ENCODE results near the gene RAP1GAP2.

The RAP1GAP2 gene

DNA sequence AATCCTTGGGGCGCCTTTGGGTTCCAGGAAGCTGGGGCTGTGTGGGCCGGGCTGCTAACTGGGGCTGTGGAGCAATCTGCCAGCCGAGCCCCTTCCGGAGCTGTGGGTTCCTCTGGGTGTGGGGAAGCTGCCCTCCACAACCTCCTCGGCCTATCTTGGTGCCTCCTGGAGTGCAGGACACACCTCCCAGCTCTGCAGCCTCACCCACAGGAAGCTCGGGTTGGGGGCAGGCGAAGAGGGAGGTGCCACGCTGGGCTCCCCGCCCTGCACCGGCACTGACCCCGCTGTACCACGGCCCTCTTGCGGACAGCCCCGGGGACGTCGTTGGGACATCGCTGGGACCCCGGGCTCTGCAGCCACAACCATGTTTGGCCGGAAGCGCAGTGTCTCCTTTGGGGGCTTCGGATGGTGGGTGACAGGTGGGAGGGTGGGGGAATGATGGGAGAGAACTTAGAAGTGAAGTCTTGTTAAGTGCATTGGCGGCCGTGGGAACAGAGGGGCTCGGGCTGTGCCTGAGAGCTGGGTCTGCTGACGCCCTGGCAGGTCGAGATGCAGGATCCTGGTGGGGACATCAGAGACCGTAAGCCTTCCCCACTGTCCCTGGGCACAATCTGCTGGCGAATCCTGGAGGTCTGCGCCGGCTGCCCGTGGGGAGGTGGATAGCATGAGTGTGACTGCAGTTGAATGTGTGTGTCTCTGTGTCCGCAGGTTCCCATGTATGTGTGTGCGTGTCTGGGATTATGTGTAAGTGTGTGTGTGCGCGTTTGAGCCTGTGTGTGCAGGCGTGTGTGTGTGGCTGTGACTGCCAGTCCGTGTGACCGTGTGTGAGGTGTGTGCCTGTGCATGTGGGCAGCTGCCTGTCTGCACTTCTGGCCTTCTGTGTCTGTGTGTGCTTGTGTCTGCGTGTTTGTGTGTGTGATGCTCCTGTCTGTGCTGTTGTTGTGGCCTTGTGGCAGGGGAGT, at the start of gene RAP1GAP2:
Gene RAP1GAP2, plus strand, starts transcription at position 275 of the 962 bp plus-strand sequence. Its CDS starts 90 bp downstream, at position 365.
- H3K79me2 ChIP-seq (ENCODE audit: insufficient read depth, low read length), result no peaks in the 10 kb centered on the region
- H3K9ac ChIP-seq (ENCODE audit: low read depth, low read length), result peak within 1 kb of the TSS; percentile 40
- peak within 1 kb of the TSS; percentile 99 for H3K4me2 ChIP-seq (ENCODE audit: insufficient read depth, low read length)
- peaks cover 30% of the 10 kb centered on the region for H3K4me1 ChIP-seq (ENCODE audit: insufficient read depth, low read length)
- H3K4me3 ChIP-seq (ENCODE audit: low read depth in 1 of 2, low read length in 2 of 2), result peak within 1 kb of the TSS; percentile 3 to 61; a peak in 3 of 4 replicates
- no peak for TF ChIP-seq EZH2 (IDR thresholded peaks at IDR 0.05; ENCODE audit: borderline replicate concordance, low read depth, low read length, severe bottlenecking)
- peak; percentile 18 for TF ChIP-seq CTCF (IDR thresholded peaks at IDR 0.05; ENCODE audit: borderline replicate concordance, extremely low read depth, low read length, poor library complexity, severe bottlenecking)
- H3K36me3 ChIP-seq (ENCODE audit: insufficient read depth, low read length), result no peaks in the 10 kb centered on the region
- H4K20me1 ChIP-seq (ENCODE audit: insufficient read depth, low read length), result peaks cover 14% of the 10 kb centered on the region; the same call in 1 of the 2 replicates
- peak within 1 kb of the TSS; percentile 74 for H2AFZ ChIP-seq (ENCODE audit: low read depth, low read length)
- ATAC-seq (ENCODE audit: insufficient read depth, low read depth) (peak; percentile 98), DNase-seq (peak; percentile 89)
- peak within 1 kb of the TSS; percentile 32 for H3K27ac ChIP-seq (ENCODE audit: low read length)
- H3K9me3 ChIP-seq (ENCODE audit: insufficient read depth, low read length, severe bottlenecking), result no peaks in the 10 kb centered on the region
- H3K27me3 ChIP-seq (ENCODE audit: insufficient read depth, low read length, poor library complexity), result no peaks in the 10 kb centered on the region

- no peak for TF ChIP-seq EZH2 (IDR thresholded peaks at IDR 0.05; ENCODE audit: borderline replicate concordance, low read depth, low read length, severe bottlenecking)
- no peak for TF ChIP-seq CTCF (IDR thresholded peaks at IDR 0.05; ENCODE audit: borderline replicate concordance, extremely low read depth, low read length, poor library complexity, severe bottlenecking)
- Histone ChIP-seq H3K27me3 (ENCODE audit: insufficient read depth, low read length, poor library complexity) (no peaks in the 10 kb centered on the region), H3K4me2 (ENCODE audit: insufficient read depth, low read length) (peak within 1 kb of the TSS; percentile 58), H3K9me3 (ENCODE audit: insufficient read depth, low read length, severe bottlenecking) (no peaks in the 10 kb centered on the region), H3K9ac (ENCODE audit: low read depth, low read length) (no peak within 1 kb of the TSS), H3K79me2 (ENCODE audit: insufficient read depth, low read length) (no peaks in the 10 kb centered on the region), H3K4me1 (ENCODE audit: insufficient read depth, low read length) (peaks cover 3% of the 10 kb centered on the region; the same call in 1 of the 2 replicates), H4K20me1 (ENCODE audit: insufficient read depth, low read length) (peaks cover 15% of the 10 kb centered on the region; the same call in 1 of the 2 replicates), H2AFZ (ENCODE audit: low read depth, low read length) (no peak within 1 kb of the TSS), H3K36me3 (ENCODE audit: insufficient read depth, low read length) (no peaks in the 10 kb centered on the region), H3K4me3 (ENCODE audit: low read depth in 1 of 2, low read length in 2 of 2) (no peak within 1 kb of the TSS), H3K27ac (ENCODE audit: low read length) (no peak within 1 kb of the TSS)
- no peak for DNase-seq
- ATAC-seq (ENCODE audit: insufficient read depth, low read depth), result peak; percentile 27; the same call in 1 of the 3 replicates
Observed at GRCh38 chr17:2749058-2749783, 47.0 kb upstream of the RAP1GAP2 start, which contains the start of gene CCDC92B. Gene CCDC92B (minus strand): TSS chr17:2749652. CDS start chr17:2735145, 14,507 bp downstream.

- DNase-seq (peak; percentile 82), ATAC-seq (ENCODE audit: insufficient read depth, low read depth) (peak; percentile 99)
- Histone ChIP-seq H2AFZ (ENCODE audit: low read depth, low read length) (no peak overlapping the region), H3K9me3 (ENCODE audit: insufficient read depth, low read length, severe bottlenecking) (no peaks in the 10 kb centered on the region), H3K27me3 (ENCODE audit: insufficient read depth, low read length, poor library complexity) (no peaks in the 10 kb centered on the region), H3K36me3 (ENCODE audit: insufficient read depth, low read length) (no peaks in the 10 kb centered on the region), H3K4me2 (ENCODE audit: insufficient read depth, low read length) (peak overlapping the region; percentile 58), H3K4me3 (ENCODE audit: low read depth in 1 of 2, low read length in 2 of 2) (no peak overlapping the region), H3K9ac (ENCODE audit: low read depth, low read length) (no peak overlapping the region), H3K79me2 (ENCODE audit: insufficient read depth, low read length) (no peaks in the 10 kb centered on the region), H3K4me1 (ENCODE audit: insufficient read depth, low read length) (peaks cover 3% of the 10 kb centered on the region; the same call in 1 of the 2 replicates), H3K27ac (ENCODE audit: low read length) (no peak overlapping the region), H4K20me1 (ENCODE audit: insufficient read depth, low read length) (peaks cover 15% of the 10 kb centered on the region; the same call in 1 of the 2 replicates)
- TF ChIP-seq CTCF (IDR thresholded peaks at IDR 0.05; ENCODE audit: borderline replicate concordance, extremely low read depth, low read length, poor library complexity, severe bottlenecking) (no peak), EZH2 (IDR thresholded peaks at IDR 0.05; ENCODE audit: borderline replicate concordance, low read depth, low read length, severe bottlenecking) (no peak)
Observed at GRCh38 chr17:2749784-2750181, 46.5 kb upstream of the RAP1GAP2 start.

All from DND-41 (cell line).